Keratinocyte (primary cell): ENCODE results near the gene DDX43. TPM values are rescaled to one million over a fixed set of nuclear protein-coding genes. Genes with fewer than 3 reads are reported as not detected.

Experiments used
- DNase-seq: peaks from one replicate; pipeline ENCODE4 v3.0.0-alpha.2; 2011; ENCODE audit warnings: low read depth, missing footprints, low spot score
- FAIRE-seq: peaks from 2 replicates; lab custom pipeline; 2011; peaks lifted over from hg19 to GRCh38; lab: Jason Lieb, UNC
- H2AFZ ChIP-seq: 2 replicates; pipeline ENCODE4 v1.6.0; 2012; ENCODE audit warnings: low read length, control low read depth, inconsistent platforms; ENCODE audit not compliant: control insufficient read depth
- H3K27ac ChIP-seq: 2 replicates; pipeline ENCODE4 v1.5.1; 2011; ENCODE audit warnings: low read length; ENCODE audit not compliant: control insufficient read depth, insufficient read depth
- H3K27me3 ChIP-seq: 3 replicates; pipeline ENCODE4 v1.6.0; 2011; ENCODE audit warnings: low read length; ENCODE audit not compliant: control insufficient read depth, insufficient read depth; ENCODE audit errors: extremely low read depth
- H3K36me3 ChIP-seq, 2 experiments: 2 replicates in 1 of 2; 3 replicates in 1 of 2; pipeline ENCODE4 v1.5.1; 2011; ENCODE audit warnings: low read length in 2 of 2, mild to moderate bottlenecking in 1 of 2; ENCODE audit not compliant: control insufficient read depth in 2 of 2, insufficient read depth in 2 of 2; ENCODE audit errors: extremely low read depth in 1 of 2
- H3K4me1 ChIP-seq: 3 replicates; pipeline ENCODE4 v1.5.1; 2011; ENCODE audit warnings: low read length; ENCODE audit not compliant: control insufficient read depth, insufficient read depth; ENCODE audit errors: extremely low read depth
- H3K4me2 ChIP-seq: 3 replicates; pipeline ENCODE4 v1.6.0; 2011; ENCODE audit warnings: low read depth, low read length; ENCODE audit not compliant: control insufficient read depth, insufficient read depth; ENCODE audit errors: extremely low read depth
- H3K4me3 ChIP-seq, 3 experiments: fragments of 200-600 bp in 1 of 3; sonication (generic) in 1 of 3; 2 replicates in 2 of 3; 3 replicates in 1 of 3; pipeline ENCODE4 v1.5.1; 2011 to 2016; ENCODE audit warnings: low read length in 3 of 3, mild to moderate bottlenecking in 3 of 3, control low read depth in 2 of 3, inconsistent platforms in 1 of 3, low read depth in 1 of 3, mixed read lengths in 1 of 3, mixed run types in 1 of 3, moderate library complexity in 1 of 3; ENCODE audit not compliant: control insufficient read depth in 2 of 3, insufficient read depth in 2 of 3; ENCODE audit errors: extremely low read depth in 1 of 3
- H3K79me2 ChIP-seq: 2 replicates; pipeline ENCODE4 v1.6.0; 2012; ENCODE audit warnings: low read length; ENCODE audit not compliant: control insufficient read depth, insufficient read depth
- H3K9ac ChIP-seq: 3 replicates; pipeline ENCODE4 v1.6.0; 2011; ENCODE audit warnings: low read length; ENCODE audit not compliant: control insufficient read depth, insufficient read depth; ENCODE audit errors: extremely low read depth
- H3K9me1 ChIP-seq: 3 replicates; pipeline ENCODE4 v1.6.0; 2011; ENCODE audit warnings: low read length; ENCODE audit not compliant: control insufficient read depth, insufficient read depth; ENCODE audit errors: extremely low read depth
- H3K9me3 ChIP-seq: 2 replicates; pipeline ENCODE4 v1.5.1; 2012; ENCODE audit warnings: low read depth, low read length; ENCODE audit not compliant: control insufficient read depth
- H4K20me1 ChIP-seq: 3 replicates; pipeline ENCODE4 v1.6.0; 2011; ENCODE audit warnings: low read length; ENCODE audit not compliant: control insufficient read depth, insufficient read depth; ENCODE audit errors: extremely low read depth
- CTCF ChIP-seq, 3 experiments: IDR thresholded peaks in 1 of 3; conservative IDR thresholded peaks in 1 of 3; optimal IDR thresholded peaks in 1 of 3; 2 replicates in 2 of 3; 3 replicates in 1 of 3; pipeline versions ENCODE3 to v1.5.1; 2011; ENCODE audit warnings: low read length in 3 of 3, mild to moderate bottlenecking in 3 of 3, moderate library complexity in 2 of 3, control low read depth in 1 of 3, inconsistent platforms in 1 of 3; ENCODE audit not compliant: insufficient read depth in 2 of 3; ENCODE audit errors: extremely low read depth in 1 of 3
- EZH2 ChIP-seq: IDR thresholded peaks from one replicate; pipeline ENCODE4 v1.6.1; 2012; ENCODE audit warnings: inconsistent platforms, mild to moderate bottlenecking, low read length, moderate library complexity
- dilution Hi-C: fragments of 300-500 bp; cut with MboI; formaldehyde crosslinking; loops from one replicate; pipeline ENCODE4 v1.7.0; 2020; ENCODE audit warnings: low sequenced_read_pairs; ENCODE audit not compliant: extremely low pct_ligation_motif_present
- polyA plus RNA-seq, 5 experiments: library from polyadenylated mRNA; depleted of rRNA in 3 of 5; stranded (reverse) in 3 of 5; stranded (forward) in 1 of 5; unstranded in 1 of 5; fragments of >200 nt; gene quantifications; 1 replicate in 1 of 5; 2 replicates in 3 of 5; 3 replicates in 1 of 5; pipeline versions ENCODE4 v1.2.1 to v1.2.3, GENCODE V29; 2011 to 2012; ENCODE audit warnings: missing spikeins in 2 of 5, low read depth in 1 of 5, low replicate concordance in 1 of 5

The DDX43 gene
- polyA plus RNA-seq, 1 donor (not counting 4 experiments of a cell fraction or from before 2014, with no cell fraction given): 0.33 TPM

DNA sequence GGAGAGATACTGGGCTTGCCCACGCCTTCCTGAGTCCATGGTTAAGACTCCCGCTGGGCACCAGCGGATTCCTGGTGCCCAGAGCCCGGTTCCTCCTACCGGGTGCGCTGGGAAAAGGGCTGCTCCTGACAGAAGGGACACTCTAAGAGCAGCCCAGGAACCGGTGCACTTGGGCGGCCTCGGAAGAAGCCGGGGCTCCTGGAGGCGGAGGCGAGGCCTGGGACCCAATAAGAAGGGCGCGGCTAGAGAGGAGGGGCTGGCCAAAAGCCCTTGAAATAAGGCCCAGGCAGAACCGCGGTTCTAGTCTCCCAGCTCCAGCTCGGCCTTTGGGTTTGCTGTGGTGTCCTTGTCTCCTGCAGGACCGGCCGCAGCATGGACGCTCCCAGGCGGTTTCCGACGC lies 32.3 kb upstream of the DDX43 start, which contains the start of gene KHDC3L:
KHDC3L (plus strand) TSS at position 301 of the 400 bp plus-strand sequence; CDS start at position 373, 72 bp downstream.
- FAIRE-seq (no peak), DNase-seq (no peak)
- H3K9me3 ChIP-seq: no peaks in the 10 kb centered on the region
- dilution Hi-C loops: no loop called here
- H4K20me1 ChIP-seq: no peaks in the 10 kb centered on the region
- no peak within 1 kb of the TSS for H2AFZ ChIP-seq
- H3K36me3 ChIP-seq: no peaks in the 10 kb centered on the region
- H3K4me1 ChIP-seq: no peaks in the 10 kb centered on the region
- H3K4me3 ChIP-seq: no peak within 1 kb of the TSS
- no peak within 1 kb of the TSS for H3K9ac ChIP-seq
- H3K9me1 ChIP-seq: no peaks in the 10 kb centered on the region
- H3K4me2 ChIP-seq: no peak within 1 kb of the TSS
- no peaks in the 10 kb centered on the region for H3K27me3 ChIP-seq
- H3K79me2 ChIP-seq: no peaks in the 10 kb centered on the region
- TF ChIP-seq EZH2 (no peak), CTCF (optimal IDR thresholded peaks at IDR 0.05 in 1 of 3, IDR thresholded peaks at IDR 0.05 in 1 of 3, conservative IDR thresholded peaks at IDR 0.05 in 1 of 3; ENCODE audit: extremely low read depth in 1 of 3, insufficient read depth in 2 of 3, low read length in 3 of 3) (no peak)
- no peak within 1 kb of the TSS for H3K27ac ChIP-seq

- FAIRE-seq (no peak), DNase-seq (no peak)
- dilution Hi-C loops: no loop called here
- H3K4me2 ChIP-seq: no peak overlapping the region
- H3K79me2 ChIP-seq: no peaks in the 10 kb centered on the region
- H3K36me3 ChIP-seq: no peaks in the 10 kb centered on the region
- H3K9me1 ChIP-seq: no peaks in the 10 kb centered on the region
- H3K4me3 ChIP-seq: no peak overlapping the region
- H3K4me1 ChIP-seq: no peaks in the 10 kb centered on the region
- no peak overlapping the region for H3K27ac ChIP-seq
- H2AFZ ChIP-seq: no peak overlapping the region
- no peaks in the 10 kb centered on the region for H3K27me3 ChIP-seq
- no peaks in the 10 kb centered on the region for H4K20me1 ChIP-seq
- no peaks in the 10 kb centered on the region for H3K9me3 ChIP-seq
- no peak for TF ChIP-seq EZH2
- no peak for TF ChIP-seq CTCF (optimal IDR thresholded peaks at IDR 0.05 in 1 of 3, IDR thresholded peaks at IDR 0.05 in 1 of 3, conservative IDR thresholded peaks at IDR 0.05 in 1 of 3; ENCODE audit: extremely low read depth in 1 of 3, insufficient read depth in 2 of 3, low read length in 3 of 3)
- no peak overlapping the region for H3K9ac ChIP-seq
Observed at GRCh38 chr6:73362869-73363536, 31.6 kb upstream of the DDX43 start.
